Body of pancreas (tissue), 4 donors: ENCODE measurements around the gene FCN3. TPM values are rescaled to one million over a fixed set of nuclear protein-coding genes. Genes with fewer than 3 reads are reported as not detected.
"Not testable (repeated sequence)": the region's sequence is repeated elsewhere in the genome, so short reads cannot be mapped to it uniquely, and the experiment has no call there.

ENCODE experiments used
- ATAC-seq: fragments of 150-250 bp; one replicate; pipeline ENCODE4 v1.9.1; 2016
- DNase-seq, 4 donors: peaks; one replicate each; pipeline ENCODE4 v3.0.0-alpha.2; 2019
- H3K27ac ChIP-seq, 4 donors: fragments of 200-600 bp; sonication (generic); 1 replicate in 3 of 4; 2 replicates in 1 of 4; pipeline versions ENCODE4 v1.5.1 to v1.6.1; 2016 to 2019; ENCODE audit warnings: mild to moderate bottlenecking in 1 of 4, mixed read lengths in 1 of 4, moderate library complexity in 1 of 4
- H3K27me3 ChIP-seq, 2 donors: fragments of 200-600 bp; sonication (generic); one replicate each; pipeline ENCODE4 v1.6.0; 2016; ENCODE audit warnings: mild to moderate bottlenecking in 1 of 2
- H3K36me3 ChIP-seq, 2 donors: fragments of 200-600 bp; sonication (generic); replicated peaks in 1 of 2; 2 replicates each; pipeline ENCODE4 v1.5.1; 2016; ENCODE audit warnings: low read depth in 2 of 2; ENCODE audit not compliant: insufficient read depth in 1 of 2
- H3K4me1 ChIP-seq: fragments of 200-600 bp; sonication (generic); one replicate; pipeline ENCODE4 v1.6.0; 2016
- H3K4me3 ChIP-seq, 2 donors: fragments of 200-600 bp; sonication (generic); 1 replicate in 1 of 2; 2 replicates in 1 of 2; pipeline ENCODE4 v1.5.1; 2016 to 2019
- H3K9me3 ChIP-seq, 3 donors: fragments of 200-600 bp; sonication (generic); 1 replicate in 2 of 3; 2 replicates in 1 of 3; pipeline ENCODE4 v1.5.1; 2016
- CTCF ChIP-seq, 7 experiments: fragments of 450-650 bp in 4 of 7; fragments of 200-600 bp in 3 of 7; sonication (generic) in 3 of 7; IDR thresholded peaks; one replicate each; pipeline ENCODE4 v1.5.1; 2016 to 2019; ENCODE audit warnings: antibody characterized with exemption in 7 of 7
- POLR2A ChIP-seq, 3 donors: fragments of 450-650 bp; IDR thresholded peaks; one replicate each; pipeline ENCODE4 v1.6.1; 2016; ENCODE audit warnings: antibody characterized with exemption in 3 of 3, mild to moderate bottlenecking in 2 of 3
- WGBS, 2 donors: methylation state at CpG; one replicate each; pipeline ENCODE4 v1.1.5; 2017; 5-methylcytosine and 5-hydroxymethylcytosine counted together
- intact Hi-C: fragments of 100-400 bp; cut with DNase I; formaldehyde crosslinking; loops from one replicate; pipeline ENCODE4 v1.15.1; 2023
- total RNA-seq, 2 donors: library from RNA; depleted of rRNA; stranded (reverse); fragments of >200 nt; gene quantifications; one replicate each; pipeline ENCODE4 v1.1.0, GENCODE V29; 2016

Gene FCN3
- total RNA-seq, 2 donors from 2014 or later: 1.3 to 1.6 TPM

GRCh38 chr1:27410709-27411108 lies 36.1 kb upstream of the FCN3 start:
- TF ChIP-seq CTCF (IDR thresholded peaks at IDR 0.05) (no peak), POLR2A (IDR thresholded peaks at IDR 0.05) (no peak)
- ATAC-seq (no peak), DNase-seq (no peak)
- H3K36me3 ChIP-seq: peaks cover 20 to 39% of the 10 kb centered on the region in 2 donors
- peaks cover 5% of the 10 kb centered on the region for H3K4me1 ChIP-seq
- WGBS, 2 donors: 86 to 93% methylated on average over 2 of the region's 2 CpGs
- no peaks in the 10 kb centered on the region for H3K9me3 ChIP-seq
- no peaks in the 10 kb centered on the region for H3K27me3 ChIP-seq
- H3K4me3 ChIP-seq: no peak overlapping the region
- no peak overlapping the region for H3K27ac ChIP-seq
- intact Hi-C loops: loop anchor here (10.0 kb wide), 1 partner anchor 204 kb away; no protein-coding TSS in a partner anchor

DNA sequence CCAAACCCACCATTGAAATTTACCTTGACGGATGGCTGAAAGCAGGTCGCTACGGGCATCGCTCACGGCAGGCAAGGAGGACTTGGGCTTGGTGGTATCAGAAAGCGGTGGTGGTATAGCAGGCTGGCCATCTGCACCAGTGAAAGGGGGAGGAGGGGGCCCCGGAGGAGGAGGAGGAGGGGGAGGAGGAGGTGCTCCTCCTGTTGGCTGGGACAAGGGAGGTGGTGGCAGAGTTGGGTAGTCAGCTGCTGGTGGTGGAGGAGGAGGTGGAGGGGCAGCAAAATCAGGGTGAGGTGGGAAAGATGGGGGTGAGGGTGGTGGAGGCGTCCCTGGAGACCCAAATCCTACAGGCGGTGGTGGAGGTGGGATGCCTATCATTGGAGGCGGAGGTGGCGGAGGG lies 35.0 kb upstream of the FCN3 start:
- Histone ChIP-seq H3K27me3 (no peaks in the 10 kb centered on the region), H3K27ac (no peak overlapping the region), H3K4me3 (no peak overlapping the region), H3K4me1 (no peaks in the 10 kb centered on the region), H3K36me3 (peaks cover 20 to 39% of the 10 kb centered on the region in 2 donors), H3K9me3 (no peaks in the 10 kb centered on the region)
- intact Hi-C loops: loop anchor here (10.0 kb wide), 1 partner anchor 205 kb away; no protein-coding TSS in a partner anchor
- WGBS, 2 donors: 88 to 93% methylated on average over 11 of the region's 11 CpGs
- TF ChIP-seq POLR2A (IDR thresholded peaks at IDR 0.05) (no peak), CTCF (IDR thresholded peaks at IDR 0.05) (no peak)
- DNase-seq (no peak), ATAC-seq (no peak)

DNA sequence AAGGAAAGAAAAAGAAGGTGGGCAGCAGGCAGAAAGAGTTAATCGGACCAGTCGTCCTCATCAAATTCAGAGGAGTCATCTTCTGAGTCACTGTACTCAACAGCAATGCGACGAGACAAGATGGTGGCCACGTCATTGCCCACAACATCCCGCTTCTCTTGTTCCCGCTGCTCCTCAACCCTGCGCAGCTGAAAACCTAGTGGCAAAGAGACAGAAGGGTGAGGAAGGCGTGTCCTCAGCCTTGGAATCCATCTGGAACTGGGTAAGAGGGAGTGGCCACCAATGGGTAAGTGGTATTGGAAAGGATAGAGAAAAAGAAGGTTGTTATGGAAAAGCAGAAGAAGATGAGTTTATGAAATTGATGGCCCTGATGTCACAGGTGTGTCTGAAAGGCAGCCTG lies 33.5 kb upstream of the FCN3 start:
- DNase-seq: no peak
- H3K36me3 ChIP-seq: peaks cover 20 to 29% of the 10 kb centered on the region in 2 donors
- H3K4me3 ChIP-seq: no peak overlapping the region
- H3K27me3 ChIP-seq: no peaks in the 10 kb centered on the region
- ATAC-seq: no peak
- H3K4me1 ChIP-seq: no peaks in the 10 kb centered on the region
- no peaks in the 10 kb centered on the region for H3K9me3 ChIP-seq
- TF ChIP-seq POLR2A (IDR thresholded peaks at IDR 0.05) (no peak), CTCF (IDR thresholded peaks at IDR 0.05) (no peak)
- WGBS, 2 donors: 91 to 92% methylated on average over 9 of the region's 9 CpGs
- H3K27ac ChIP-seq: no peak overlapping the region
- intact Hi-C loops: no loop called here

- H3K27me3 ChIP-seq, H3K9me3 ChIP-seq, intact Hi-C loops, H3K4me3 ChIP-seq, ATAC-seq, DNase-seq: not testable (repeated sequence)
- H3K27ac ChIP-seq: peak overlapping the region in 1 of 4 donors; percentile 12
- 70 to 75% methylated on average over 2 of the region's 2 CpGs for WGBS, 2 donors
- H3K36me3 ChIP-seq: peaks cover 13 to 26% of the 10 kb centered on the region in 2 donors
- peaks cover 10% of the 10 kb centered on the region for H3K4me1 ChIP-seq
These were observed 32.2 kb upstream of the FCN3 start for GRCh38 chr1:27406791-27407190.

- no peak overlapping the region for H3K4me3 ChIP-seq
- H3K36me3 ChIP-seq: peaks cover 13 to 25% of the 10 kb centered on the region in 2 donors
- peaks cover 10% of the 10 kb centered on the region for H3K4me1 ChIP-seq
- 72 to 83% methylated on average over 4 of the region's 4 CpGs for WGBS, 2 donors
- peak overlapping the region in 2 of 4 donors; percentile 28 to 36 for H3K27ac ChIP-seq
- intact Hi-C loops: no loop called here
- TF ChIP-seq POLR2A (IDR thresholded peaks at IDR 0.05): no peak
- no peak for TF ChIP-seq CTCF (IDR thresholded peaks at IDR 0.05)
- ATAC-seq (no peak), DNase-seq (no peak)
- H3K9me3 ChIP-seq: no peaks in the 10 kb centered on the region
- no peaks in the 10 kb centered on the region for H3K27me3 ChIP-seq
These were observed 31.7 kb upstream of the FCN3 start for GRCh38 chr1:27406362-27406680.

GRCh38 chr1:27405598-27406361 lies 31.2 kb upstream of the FCN3 start:
- H3K36me3 ChIP-seq: peaks cover 9 to 20% of the 10 kb centered on the region in 2 donors
- WGBS, 2 donors: 60 to 72% methylated on average over 6 to 16 of the region's 18 CpGs
- peak overlapping the region in 2 of 4 donors; percentile 28 to 36 for H3K27ac ChIP-seq
- peaks cover 10% of the 10 kb centered on the region for H3K4me1 ChIP-seq
- H3K27me3 ChIP-seq, H3K4me3 ChIP-seq, H3K9me3 ChIP-seq, DNase-seq, ATAC-seq, intact Hi-C loops: not testable (repeated sequence)
